K562 (cell line): ENCODE measurements around the gene DGKB. TPM values are rescaled to one million over a fixed set of nuclear protein-coding genes. Genes with fewer than 3 reads are reported as not detected.
A peak's percentile ranks its signal among the peaks of the same experiment; 100 is the strongest.

Experiments used
- ATAC-seq: fragments of 200-7000 bp; cut with Tn5 transposase; 3 replicates; pipeline ENCODE4 v1.9.1; 2020; ENCODE audit warnings: moderate library complexity
- BruUV-seq: library from RNA; stranded (reverse); fragments of 400-500 nt; replicated peaks from 2 replicates; lab custom pipeline; 2021; lab: Mats Ljungman, UMichigan
- CTCF ChIA-PET: fragments of 300-600 bp; formaldehyde crosslinking; extraction: SDS; loops from one replicate; lab custom pipeline; 2021; ENCODE audit warnings: low intra/inter-chr PET ratio; lab: Yijun Ruan, JAX
- POLR2A ChIA-PET: fragments of 300-600, 350-650 bp; sonication (Branson Sonifier 250); formaldehyde crosslinking; extraction: SDS; loops from one replicate; lab custom pipeline; 2021; ENCODE audit warnings: antibody characterized with exemption, inconsistent platforms; lab: Yijun Ruan, JAX
- DNase-seq, 4 experiments: peaks; one replicate each; pipeline versions ENCODE4 v3.0.0 to v3.0.0-alpha.2; 2011 to 2018; ENCODE audit warnings: low spot score in 3 of 4, mixed read lengths in 3 of 4; ENCODE audit errors: extremely low read depth in 1 of 4
- FAIRE-seq: peaks from 2 replicates; lab custom pipeline; 2011; peaks lifted over from hg19 to GRCh38; lab: Jason Lieb, UNC
- H2AFZ ChIP-seq: 2 replicates; pipeline ENCODE4 v1.6.0; 2011; ENCODE audit warnings: low read depth, low read length, control low read depth, inconsistent platforms
- H3K27ac ChIP-seq: fragments of 200-600 bp; 3 replicates; pipeline ENCODE4 v1.8.0; 2011; ENCODE audit warnings: low read depth, mild to moderate bottlenecking, control low read depth, inconsistent platforms, low read length, moderate library complexity, mixed read lengths; ENCODE audit errors: extremely low read depth
- H3K27me3 ChIP-seq, 2 experiments: fragments of 300-600 bp in 1 of 2; 2 replicates in 1 of 2; 3 replicates in 1 of 2; pipeline versions ENCODE4 v1.6.0 to v1.8.0; 2011; ENCODE audit warnings: inconsistent platforms in 2 of 2, low read length in 2 of 2, mild to moderate bottlenecking in 1 of 2, mixed read lengths in 1 of 2, moderate library complexity in 1 of 2; ENCODE audit not compliant: control insufficient read depth in 2 of 2, insufficient read depth in 2 of 2
- H3K36me3 ChIP-seq: fragments of 300-600 bp; 3 replicates; pipeline ENCODE4 v1.8.0; 2011; ENCODE audit warnings: mild to moderate bottlenecking, low read length, inconsistent platforms; ENCODE audit not compliant: control insufficient read depth, insufficient read depth
- H3K4me1 ChIP-seq, 2 experiments: fragments of 200-600 bp in 1 of 2; replicated peaks in 1 of 2; 2 replicates in 1 of 2; 3 replicates in 1 of 2; pipeline versions ENCODE4 v1.5.1 to v1.8.0; 2011; ENCODE audit warnings: inconsistent platforms in 2 of 2, low read length in 2 of 2, mild to moderate bottlenecking in 1 of 2, mixed read lengths in 1 of 2, moderate library complexity in 1 of 2; ENCODE audit not compliant: control insufficient read depth in 2 of 2, insufficient read depth in 2 of 2
- H3K4me2 ChIP-seq: 2 replicates; pipeline ENCODE4 v1.6.1; 2011; ENCODE audit warnings: low read length, control low read depth, inconsistent platforms, mixed read lengths; ENCODE audit not compliant: insufficient read depth
- H3K4me3 ChIP-seq: fragments of 200-600 bp; sonication (generic), shearing (Covaris generic); 2 replicates; pipeline ENCODE4 v1.5.1; 2016; ENCODE audit warnings: control low read depth, inconsistent platforms
- H3K79me2 ChIP-seq: fragments of 200-600 bp; 3 replicates; pipeline ENCODE4 v1.8.0; 2011; ENCODE audit warnings: low read length, inconsistent platforms; ENCODE audit not compliant: control insufficient read depth, insufficient read depth
- H3K9ac ChIP-seq, 2 experiments: 2 replicates each; pipeline versions ENCODE4 v1.6.0 to v1.6.1; 2011; ENCODE audit warnings: low read depth in 2 of 2, low read length in 2 of 2, control low read depth in 1 of 2, inconsistent platforms in 1 of 2, mild to moderate bottlenecking in 1 of 2, mixed read lengths in 1 of 2; ENCODE audit not compliant: insufficient read depth in 1 of 2
- H3K9me1 ChIP-seq: one replicate; pipeline ENCODE4 v1.6.0; 2011; ENCODE audit warnings: inconsistent platforms, mild to moderate bottlenecking, low read length, moderate library complexity; ENCODE audit not compliant: control insufficient read depth, insufficient read depth
- H3K9me3 ChIP-seq: replicated peaks from 2 replicates; pipeline ENCODE4 v1.5.1; 2011; ENCODE audit warnings: low read depth, low read length, inconsistent platforms; ENCODE audit not compliant: control insufficient read depth, insufficient read depth
- H4K20me1 ChIP-seq: replicated peaks from 2 replicates; pipeline ENCODE4 v1.6.1; 2011; ENCODE audit warnings: low read length, inconsistent platforms, mixed read lengths; ENCODE audit not compliant: control insufficient read depth, insufficient read depth
- CTCF ChIP-seq, 3 experiments: IDR thresholded peaks in 2 of 3; conservative IDR thresholded peaks in 1 of 3; 2 replicates each; pipeline ENCODE4 v1.5.1; 2011 to 2012; ENCODE audit warnings: low read length in 3 of 3, mild to moderate bottlenecking in 3 of 3, control low read depth in 2 of 3, improper control_type of control experiment in 1 of 3, inconsistent platforms in 1 of 3, low read depth in 1 of 3, mixed read lengths in 1 of 3, moderate library complexity in 1 of 3; ENCODE audit not compliant: insufficient read depth in 2 of 3
- IRF1 ChIP-seq: sonication (generic); formaldehyde crosslinking; IDR thresholded peaks from 2 replicates; pipeline ENCODE4 v1.8.0; 2022; ENCODE audit warnings: missing genetic modification reagents, mild to moderate bottlenecking, borderline replicate concordance
- KLF16 ChIP-seq: IDR thresholded peaks from 2 replicates; pipeline ENCODE4 v1.6.1; 2016; ENCODE audit warnings: antibody characterized with exemption
- REST ChIP-seq, 2 experiments: fragments of 450-650 bp; formaldehyde crosslinking in 1 of 2; IDR thresholded peaks; 2 replicates each; pipeline versions ENCODE4 v1.4.0 to v1.6.1; 2014 to 2020; ENCODE audit warnings: mild to moderate bottlenecking in 2 of 2, borderline replicate concordance in 1 of 2, low read depth in 1 of 2
- TARDBP ChIP-seq: fragments of 450-650 bp; IDR thresholded peaks from 2 replicates; pipeline ENCODE4 v1.6.1; 2016
- YY1 ChIP-seq, 3 experiments: IDR thresholded peaks; 2 replicates each; pipeline ENCODE4 v1.6.1; 2011; ENCODE audit warnings: low read length in 2 of 3, mild to moderate bottlenecking in 2 of 3, moderate library complexity in 2 of 3, borderline replicate concordance in 1 of 3, control low read depth in 1 of 3, low read depth in 1 of 3; ENCODE audit not compliant: insufficient read depth in 3 of 3, insufficient replicate concordance in 2 of 3, control insufficient read depth in 1 of 3, insufficient read length in 1 of 3; ENCODE audit errors: extremely low read depth in 1 of 3
- ZNF644 ChIP-seq: fragments of 200-800 bp; sonication (Bioruptor generic); IDR thresholded peaks from 2 replicates; pipeline ENCODE4 v1.6.1; 2016; ENCODE audit warnings: low read depth, missing genetic modification characterization, missing compliant biosample characterization
- WGBS: fragments of 100-300 bp; shearing (Covaris generic); methylation state at CpG from one replicate; pipeline ENCODE4 v1.1.6; 2016; ENCODE audit warnings: low coverage, mixed read lengths; ENCODE audit not compliant: insufficient coverage; ENCODE audit errors: missing lambda C conversion rate; 5-methylcytosine and 5-hydroxymethylcytosine counted together
- in situ Hi-C: fragments of 300-500 bp; cut with MboI; formaldehyde crosslinking; loops from 4 replicates; pipeline ENCODE4 v1.15.0; 2018; ENCODE audit warnings: inconsistent platforms, mixed read lengths
- intact Hi-C: fragments of 100-400 bp; cut with micrococcal nuclease; formaldehyde crosslinking; loops from 2 replicates; pipeline ENCODE4 v1.14.2; 2022
- polyA plus RNA-seq, 8 experiments: library from polyadenylated mRNA; depleted of rRNA in 4 of 8; stranded (reverse) in 5 of 8; unstranded in 3 of 8; fragments of >200 nt; fragmentation: Nextera tagmentation in 2 of 8; fragmentation: Illumina TruSeq in 1 of 8; extraction: Ambion mirVana in 2 of 8; extraction: Trizol in 1 of 8; gene quantifications; 2 replicates each; pipeline versions ENCODE4 v1.2.1 to v1.2.3, GENCODE V29; 2011 to 2014; ENCODE audit warnings: inconsistent platforms in 1 of 8, missing spikeins in 1 of 8
- total RNA-seq, 7 experiments: library from RNA; depleted of rRNA in 6 of 7; stranded (reverse); fragments of >200 nt in 6 of 7; fragmentation: Illumina TruSeq in 2 of 7; extraction: Trizol in 2 of 7; gene quantifications; 2 replicates each; pipeline versions ENCODE4 v1.2.1 to v1.2.3, GENCODE V29; 2011 to 2021; ENCODE audit warnings: low replicate concordance in 1 of 7

The DGKB gene
- total and polyA plus RNA-seq, 9 of the 15 experiments (the other 6 are each of a cell fraction or from before 2014, with no cell fraction given): 0.01 TPM; not detected in 8

GRCh38 chr7:14691597-14692203 lies 210.9 kb downstream of the DGKB start:
- H3K27ac ChIP-seq: no peak overlapping the region
- DNase-seq (peak; percentile 7 to 57 (median 42)), ATAC-seq (no peak), FAIRE-seq (peak; percentile 51)
- CTCF ChIA-PET: interaction anchor here (0.7 to 2.0 kb wide), 3 partner anchors 84 to 1412 kb away, joined by 3 to 8 read pairs (median 6); no protein-coding TSS in a partner anchor
- H3K9ac ChIP-seq: no peak overlapping the region
- in situ Hi-C loops (loop anchor here (5.0 kb wide), 1 partner anchor 1414 kb away; no protein-coding TSS in a partner anchor), intact Hi-C loops (loop anchor here (1.0 to 5.0 kb wide), 2 partner anchors 1381 to 1411 kb away; no protein-coding TSS in a partner anchor)
- H4K20me1 ChIP-seq: no peaks in the 10 kb centered on the region
- no peaks in the 10 kb centered on the region for H3K36me3 ChIP-seq
- no peaks in the 10 kb centered on the region for H3K27me3 ChIP-seq
- H3K9me3 ChIP-seq: no peaks in the 10 kb centered on the region
- 0% methylated on average over 3 of the region's 3 CpGs for WGBS
- H3K4me2 ChIP-seq: no peak overlapping the region
- POLR2A ChIA-PET: interaction anchor here (0.6 kb wide), 1 partner anchor 212 kb away, joined by 3 read pairs; no protein-coding TSS in a partner anchor
- no peak overlapping the region for H2AFZ ChIP-seq
- H3K4me3 ChIP-seq: no peak overlapping the region
- H3K4me1 ChIP-seq: no peaks in the 10 kb centered on the region
- no peaks in the 10 kb centered on the region for H3K9me1 ChIP-seq
- H3K79me2 ChIP-seq: no peaks in the 10 kb centered on the region
- BruUV-seq: no TSS peak
- no peak for TF ChIP-seq TARDBP
- no peak for TF ChIP-seq IRF1
- TF ChIP-seq REST (IDR thresholded peaks at IDR 0.05; ENCODE audit: borderline replicate concordance): peak; percentile 51; the same call in 1 of the 2 replicates
- TF ChIP-seq REST (CRISPR knock-in tag; IDR thresholded peaks at IDR 0.05; ENCODE audit: low read depth): no peak
- no peak for TF ChIP-seq YY1 (IDR thresholded peaks at IDR 0.05; ENCODE audit: borderline replicate concordance in 1 of 3, control insufficient read depth in 1 of 3, extremely low read depth in 1 of 3, insufficient read depth in 3 of 3, insufficient read length in 1 of 3, insufficient replicate concordance in 2 of 3, low read depth in 1 of 3, low read length in 2 of 3)
- TF ChIP-seq KLF16: 0 out of 2 replicates have a peak, but pooled peaks have one; percentile 14
- TF ChIP-seq CTCF (IDR thresholded peaks at IDR 0.05 in 2 of 3, conservative IDR thresholded peaks at IDR 0.05 in 1 of 3; ENCODE audit: insufficient read depth in 2 of 3, low read depth in 1 of 3, low read length in 3 of 3): peak; percentile 49 to 74 (median 67)
- no peak for TF ChIP-seq ZNF644
